Upper lobe of left lung (tissue), 4 donors: Measurements from ENCODE around the gene ZBTB38.

Source experiments
- CTCF ChIP-seq, 6 experiments: fragments of 450-650 bp in 4 of 6; fragments of 200-600 bp in 2 of 6; sonication (generic) in 2 of 6; IDR thresholded peaks; one replicate each; pipeline ENCODE4 v1.5.1; 2016 to 2019; ENCODE audit warnings: antibody characterized with exemption in 6 of 6
- EP300 ChIP-seq, 4 donors: sonication (generic); formaldehyde crosslinking; IDR thresholded peaks; one replicate each; pipeline ENCODE4 v1.5.1; 2017; ENCODE audit warnings: antibody characterized with exemption in 4 of 4, control low read depth in 2 of 4
- POLR2A ChIP-seq, 4 donors: fragments of 450-650 bp; IDR thresholded peaks; one replicate each; pipeline ENCODE4 v1.5.1; 2016 to 2017; ENCODE audit warnings: antibody characterized with exemption in 4 of 4, mild to moderate bottlenecking in 2 of 4
- POLR2AphosphoS5 ChIP-seq, 2 donors: sonication (generic); formaldehyde crosslinking; IDR thresholded peaks; one replicate each; pipeline ENCODE4 v1.5.1; 2017; ENCODE audit warnings: antibody characterized with exemption in 2 of 2

DNA sequence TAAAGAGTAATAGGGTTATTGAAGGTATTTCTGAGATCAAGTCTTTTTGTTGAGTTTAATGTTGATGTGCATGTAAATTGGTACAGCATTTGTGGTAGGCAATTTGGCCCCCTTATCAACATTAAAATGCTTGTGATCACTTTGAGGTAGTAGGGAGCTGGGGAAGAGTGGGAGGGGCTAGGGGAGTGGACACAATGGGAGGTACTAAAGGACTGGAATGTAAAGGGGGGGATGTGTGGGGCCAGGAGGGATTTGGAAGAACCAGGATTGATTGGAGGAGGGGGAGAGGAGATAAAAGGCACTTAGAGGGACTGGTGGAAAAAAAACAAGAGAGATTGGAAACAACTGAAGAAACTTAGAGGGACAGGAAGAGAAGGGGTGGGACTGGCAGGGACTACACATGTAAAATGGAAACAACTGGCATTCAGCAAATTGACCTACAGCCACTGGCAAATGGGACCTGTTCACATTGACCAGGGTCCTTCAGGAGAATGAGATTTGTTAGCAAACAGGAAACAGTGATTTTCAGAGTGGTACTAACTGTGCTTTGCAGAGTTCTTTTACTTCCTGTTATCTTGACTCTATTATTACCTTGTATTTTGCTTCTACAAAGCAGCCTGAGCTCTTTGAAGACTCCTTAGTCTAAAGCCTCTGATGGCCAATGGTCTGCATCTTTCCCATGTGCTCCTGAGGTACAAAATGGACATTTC lies 47.8 kb upstream of the ZBTB38 start:
- TF ChIP-seq CTCF (IDR thresholded peaks at IDR 0.05) (no peak), POLR2AphosphoS5 (IDR thresholded peaks at IDR 0.05) (no peak), POLR2A (IDR thresholded peaks at IDR 0.05) (no peak), EP300 (IDR thresholded peaks at IDR 0.05) (no peak)
